ENCODE data around the gene RNF6.

GRCh38 chr13:26216042-26216441 lies 6.1 kb downstream of the RNF6 start:
- TF ChIP-seq, protein P1, sequence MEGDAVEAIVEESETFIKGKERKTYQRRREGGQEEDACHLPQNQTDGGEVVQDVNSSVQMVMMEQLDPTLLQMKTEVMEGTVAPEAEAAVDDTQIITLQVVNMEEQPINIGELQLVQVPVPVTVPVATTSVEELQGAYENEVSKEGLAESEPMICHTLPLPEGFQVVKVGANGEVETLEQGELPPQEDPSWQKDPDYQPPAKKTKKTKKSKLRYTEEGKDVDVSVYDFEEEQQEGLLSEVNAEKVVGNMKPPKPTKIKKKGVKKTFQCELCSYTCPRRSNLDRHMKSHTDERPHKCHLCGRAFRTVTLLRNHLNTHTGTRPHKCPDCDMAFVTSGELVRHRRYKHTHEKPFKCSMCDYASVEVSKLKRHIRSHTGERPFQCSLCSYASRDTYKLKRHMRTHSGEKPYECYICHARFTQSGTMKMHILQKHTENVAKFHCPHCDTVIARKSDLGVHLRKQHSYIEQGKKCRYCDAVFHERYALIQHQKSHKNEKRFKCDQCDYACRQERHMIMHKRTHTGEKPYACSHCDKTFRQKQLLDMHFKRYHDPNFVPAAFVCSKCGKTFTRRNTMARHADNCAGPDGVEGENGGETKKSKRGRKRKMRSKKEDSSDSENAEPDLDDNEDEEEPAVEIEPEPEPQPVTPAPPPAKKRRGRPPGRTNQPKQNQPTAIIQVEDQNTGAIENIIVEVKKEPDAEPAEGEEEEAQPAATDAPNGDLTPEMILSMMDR (conservative IDR thresholded peaks at IDR 0.05; ENCODE audit: low read length), result no peak
- no peak for TF ChIP-seq EZH2phosphoT487 (IDR thresholded peaks at IDR 0.05; ENCODE audit: borderline replicate concordance, low read depth, low read length)

Data from OCI-LY7 (cell line).